ENCODE data around the gene CMSS1.

CMSS1 gene

DNA sequence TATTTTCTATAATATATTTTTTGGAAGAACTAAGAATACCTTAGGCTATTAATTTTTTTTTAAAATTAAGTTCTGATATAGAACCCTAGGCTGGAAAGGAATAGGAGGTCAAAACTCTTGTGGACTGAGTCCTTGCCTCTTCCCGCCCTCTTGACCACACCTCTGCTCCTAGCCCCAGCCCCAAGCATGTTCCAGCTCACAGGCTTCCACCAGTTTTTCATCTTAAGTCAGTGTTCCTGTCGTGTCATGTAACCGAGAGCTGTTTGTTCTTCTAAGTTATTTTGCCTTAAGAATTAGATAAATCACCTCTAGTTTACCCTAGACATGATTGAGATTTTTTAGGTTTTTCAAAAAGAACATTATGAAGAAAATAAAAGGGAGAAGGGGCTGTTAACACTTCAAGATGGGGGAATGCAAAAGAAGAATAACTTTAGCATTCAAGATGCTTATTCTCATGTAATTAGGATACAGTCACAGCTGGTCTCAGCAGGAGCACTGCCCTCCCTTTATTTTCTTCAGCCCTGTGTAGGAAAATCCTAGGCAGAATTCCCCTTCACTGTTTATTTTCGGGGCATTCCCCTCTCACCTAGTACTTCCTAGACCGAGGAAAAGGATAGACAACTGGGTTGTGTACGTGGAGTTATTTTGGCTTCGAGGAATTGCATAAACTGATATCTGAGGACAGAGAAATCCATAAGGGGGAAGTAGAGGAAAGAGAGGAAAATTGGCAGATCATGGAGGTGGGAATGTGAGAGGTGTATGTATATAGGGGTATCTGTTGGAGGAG lies 110.2 kb downstream of the CMSS1 start:
- Histone ChIP-seq H2BK120ac (ENCODE audit: insufficient read depth, low read length, poor library complexity) (no peak overlapping the region), H3K18ac (ENCODE audit: low read length) (no peak overlapping the region), H2BK5ac (ENCODE audit: low read depth, low read length, poor library complexity) (no peak overlapping the region), H3K14ac (ENCODE audit: low read length) (no peak overlapping the region), H3K79me1 (ENCODE audit: low read length) (no peaks in the 10 kb centered on the region), H3K27me3 (ENCODE audit: insufficient read depth, low read length) (no peaks in the 10 kb centered on the region), H2AFZ (ENCODE audit: insufficient read depth, low read length, poor library complexity) (no peak overlapping the region), H3K36me3 (ENCODE audit: control insufficient read depth in 1 of 2, insufficient read depth in 2 of 2, low read length in 2 of 2) (no peaks in the 10 kb centered on the region), H2BK12ac (ENCODE audit: low read length) (no peak overlapping the region), H3K27ac (ENCODE audit: low read depth, low read length) (no peak overlapping the region), H3K9ac (ENCODE audit: low read length) (no peak overlapping the region), H4K91ac (ENCODE audit: low read depth, low read length) (no peak overlapping the region), H2AK5ac (ENCODE audit: low read length) (no peak overlapping the region), H4K8ac (ENCODE audit: low read depth, low read length) (no peak overlapping the region), H3K4me2 (ENCODE audit: low read length) (no peak overlapping the region), H3K4ac (ENCODE audit: low read depth, low read length) (no peak overlapping the region), H3K23ac (ENCODE audit: low read length) (no peak overlapping the region), H3K9me3 (ENCODE audit: insufficient read depth, low read depth, low read length) (no peaks in the 10 kb centered on the region), H4K12ac (ENCODE audit: low read depth, low read length) (no peak overlapping the region), H3K4me3 (ENCODE audit: low read depth, low read length) (no peak overlapping the region), H3K79me2 (ENCODE audit: control insufficient read depth, insufficient read depth, low read length, poor library complexity) (no peaks in the 10 kb centered on the region), H3K4me1 (ENCODE audit: control insufficient read depth in 1 of 2, insufficient read depth in 2 of 2, low read length in 2 of 2) (peaks cover 2% of the 10 kb centered on the region in 2 experiments)
- no peak for DNase-seq
- WGBS (ENCODE audit: extremely low coverage, insufficient coverage, insufficient read length) = no CpG with 5 or more reads among the region's 7 CpGs

DNA sequence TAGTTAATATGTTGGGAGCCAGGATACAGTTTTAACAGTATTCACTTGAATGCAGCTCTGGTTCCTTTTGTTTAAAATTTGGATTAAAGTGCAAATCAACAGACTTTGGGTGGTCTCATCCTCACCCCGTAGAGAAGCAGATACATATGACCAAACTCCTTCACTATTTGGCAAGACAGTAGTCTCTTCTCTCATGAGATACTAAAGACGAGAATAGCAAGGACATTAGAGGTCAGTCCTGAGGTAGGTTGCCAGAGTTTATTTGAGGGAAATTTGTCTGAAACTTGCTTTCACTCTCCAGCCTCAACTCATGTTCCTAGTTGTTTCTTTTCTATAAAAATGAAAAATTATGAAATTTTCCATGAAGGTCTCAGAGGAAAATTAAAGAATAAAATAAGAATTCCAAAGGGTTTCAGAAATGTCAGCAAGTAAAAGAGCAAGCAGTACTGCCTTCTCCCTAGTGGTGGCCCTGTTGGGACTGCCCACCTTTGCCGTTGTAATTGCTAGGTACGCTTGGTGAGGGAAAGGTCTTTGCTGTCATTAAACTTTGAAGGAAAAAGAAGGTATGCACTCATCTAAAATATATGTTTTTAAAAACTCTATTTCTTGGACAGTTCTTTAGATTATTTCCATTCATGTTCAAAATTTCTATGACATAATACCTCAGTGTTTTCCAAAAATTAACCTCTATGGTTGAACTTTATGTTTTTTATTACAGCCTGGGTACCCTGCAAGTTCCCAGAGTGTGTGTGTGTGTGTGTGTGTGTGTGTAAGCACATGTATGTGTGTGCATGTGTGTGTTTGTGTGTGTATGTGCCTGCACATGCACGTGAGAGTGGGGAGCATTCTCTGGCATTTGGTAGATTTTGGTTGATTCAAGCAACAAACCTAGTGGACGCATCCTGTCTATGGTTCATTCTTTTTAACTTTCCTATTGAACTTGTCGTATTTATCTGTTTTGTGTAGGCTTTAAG lies 111.4 kb downstream of the CMSS1 start:
- no peak overlapping the region for H3K4ac ChIP-seq (ENCODE audit: low read depth, low read length)
- no peak overlapping the region for H4K91ac ChIP-seq (ENCODE audit: low read depth, low read length)
- no peak overlapping the region for H3K18ac ChIP-seq (ENCODE audit: low read length)
- H2BK12ac ChIP-seq (ENCODE audit: low read length) = no peak overlapping the region
- no peak overlapping the region for H2BK120ac ChIP-seq (ENCODE audit: insufficient read depth, low read length, poor library complexity)
- H3K79me2 ChIP-seq (ENCODE audit: control insufficient read depth, insufficient read depth, low read length, poor library complexity) = no peaks in the 10 kb centered on the region
- no peak for DNase-seq
- no peak overlapping the region for H4K8ac ChIP-seq (ENCODE audit: low read depth, low read length)
- no peaks in the 10 kb centered on the region for H3K36me3 ChIP-seq (ENCODE audit: control insufficient read depth in 1 of 2, insufficient read depth in 2 of 2, low read length in 2 of 2)
- no peak overlapping the region for H2BK5ac ChIP-seq (ENCODE audit: low read depth, low read length, poor library complexity)
- no peak overlapping the region for H4K12ac ChIP-seq (ENCODE audit: low read depth, low read length)
- peak overlapping the region; percentile 58 for H3K23ac ChIP-seq (ENCODE audit: low read length)
- H3K9me3 ChIP-seq (ENCODE audit: insufficient read depth, low read depth, low read length) = no peaks in the 10 kb centered on the region
- H3K14ac ChIP-seq (ENCODE audit: low read length) = no peak overlapping the region
- no peak overlapping the region for H3K9ac ChIP-seq (ENCODE audit: low read length)
- H2AK5ac ChIP-seq (ENCODE audit: low read length) = no peak overlapping the region
- H3K27me3 ChIP-seq (ENCODE audit: insufficient read depth, low read length) = no peaks in the 10 kb centered on the region
- no peak overlapping the region for H3K27ac ChIP-seq (ENCODE audit: low read depth, low read length)
- H3K4me1 ChIP-seq (ENCODE audit: control insufficient read depth in 1 of 2, insufficient read depth in 2 of 2, low read length in 2 of 2) = peaks cover 2% of the 10 kb centered on the region in 2 experiments
- no peak overlapping the region for H2AFZ ChIP-seq (ENCODE audit: insufficient read depth, low read length, poor library complexity)
- no peaks in the 10 kb centered on the region for H3K79me1 ChIP-seq (ENCODE audit: low read length)
- no peak overlapping the region for H3K4me2 ChIP-seq (ENCODE audit: low read length)
- no peak overlapping the region for H3K4me3 ChIP-seq (ENCODE audit: low read depth, low read length)
- WGBS (ENCODE audit: extremely low coverage, insufficient coverage, insufficient read length) = no CpG with 5 or more reads among the region's 7 CpGs

DNA sequence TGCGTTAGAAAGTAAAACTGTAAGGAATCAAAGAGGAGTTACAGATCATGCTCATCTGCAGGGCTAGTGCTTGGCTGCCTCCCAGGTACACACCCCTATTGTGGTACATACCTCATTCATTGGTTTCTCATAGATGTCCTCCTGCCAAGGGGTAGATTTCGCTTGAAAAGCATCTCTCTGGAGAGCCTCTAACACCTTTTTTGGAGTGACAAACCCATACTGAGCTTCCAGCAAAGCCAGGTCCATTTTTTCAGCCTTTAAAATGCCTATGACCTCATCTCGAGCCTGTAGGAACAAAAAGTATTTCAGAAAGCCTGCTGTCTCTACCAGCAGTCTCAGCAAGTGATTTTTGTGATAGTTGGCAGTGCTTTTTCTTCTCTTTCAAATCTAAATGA lies 112.1 kb downstream of the CMSS1 start:
- Histone ChIP-seq H3K23ac (ENCODE audit: low read length) (no peak overlapping the region), H2BK5ac (ENCODE audit: low read depth, low read length, poor library complexity) (no peak overlapping the region), H3K27ac (ENCODE audit: low read depth, low read length) (peak overlapping the region; percentile 38), H4K8ac (ENCODE audit: low read depth, low read length) (no peak overlapping the region), H3K4me3 (ENCODE audit: low read depth, low read length) (no peak overlapping the region), H3K79me2 (ENCODE audit: control insufficient read depth, insufficient read depth, low read length, poor library complexity) (no peaks in the 10 kb centered on the region), H3K9me3 (ENCODE audit: insufficient read depth, low read depth, low read length) (no peaks in the 10 kb centered on the region), H3K14ac (ENCODE audit: low read length) (no peak overlapping the region), H3K79me1 (ENCODE audit: low read length) (no peaks in the 10 kb centered on the region), H2AFZ (ENCODE audit: insufficient read depth, low read length, poor library complexity) (no peak overlapping the region), H3K27me3 (ENCODE audit: insufficient read depth, low read length) (no peaks in the 10 kb centered on the region), H3K4ac (ENCODE audit: low read depth, low read length) (no peak overlapping the region), H3K36me3 (ENCODE audit: control insufficient read depth in 1 of 2, insufficient read depth in 2 of 2, low read length in 2 of 2) (no peaks in the 10 kb centered on the region), H2BK12ac (ENCODE audit: low read length) (no peak overlapping the region), H3K4me2 (ENCODE audit: low read length) (no peak overlapping the region), H3K9ac (ENCODE audit: low read length) (no peak overlapping the region), H3K18ac (ENCODE audit: low read length) (no peak overlapping the region), H4K12ac (ENCODE audit: low read depth, low read length) (no peak overlapping the region), H2BK120ac (ENCODE audit: insufficient read depth, low read length, poor library complexity) (no peak overlapping the region), H3K4me1 (ENCODE audit: control insufficient read depth in 1 of 2, insufficient read depth in 2 of 2, low read length in 2 of 2) (peaks cover 2% of the 10 kb centered on the region in 2 experiments), H4K91ac (ENCODE audit: low read depth, low read length) (no peak overlapping the region), H2AK5ac (ENCODE audit: low read length) (no peak overlapping the region)
- no CpG with 5 or more reads among the region's 3 CpGs for WGBS (ENCODE audit: extremely low coverage, insufficient coverage, insufficient read length)
- peak in 1 of 2 donors; percentile 70 for DNase-seq

DNA sequence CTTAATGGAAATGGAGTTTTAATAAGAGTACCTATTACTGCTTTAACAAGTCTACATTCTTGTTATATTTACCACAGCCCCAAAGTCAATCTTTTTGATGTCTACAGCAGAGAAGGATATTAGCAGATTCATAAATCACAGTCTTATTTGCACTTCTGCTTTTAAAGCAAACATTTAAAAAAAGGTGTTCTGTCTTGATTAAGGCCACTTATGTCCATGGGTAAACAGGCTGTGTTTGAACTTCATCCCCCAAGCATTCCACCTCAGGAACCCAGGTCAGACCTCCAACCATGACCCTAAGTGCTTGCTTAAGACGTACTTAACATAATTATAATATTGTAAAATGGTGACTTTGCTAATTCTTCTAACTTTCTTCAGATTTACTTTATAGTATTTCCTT lies 113.4 kb downstream of the CMSS1 start:
- WGBS (ENCODE audit: extremely low coverage, insufficient coverage, insufficient read length) = no CpG with 5 or more reads among the region's 1 CpG
- no peak overlapping the region for H4K8ac ChIP-seq (ENCODE audit: low read depth, low read length)

More for the DNA sequence above, 113.4 kb downstream of the CMSS1 start:
- H2AK5ac ChIP-seq (ENCODE audit: low read length) = no peak overlapping the region
- H2BK12ac ChIP-seq (ENCODE audit: low read length) = no peak overlapping the region
- no peak overlapping the region for H3K9ac ChIP-seq (ENCODE audit: low read length)
- no peak overlapping the region for H4K12ac ChIP-seq (ENCODE audit: low read depth, low read length)
- peaks cover 0 to 4% of the 10 kb centered on the region in 2 experiments for H3K4me1 ChIP-seq (ENCODE audit: control insufficient read depth in 1 of 2, insufficient read depth in 2 of 2, low read length in 2 of 2)
- no peak overlapping the region for H2BK5ac ChIP-seq (ENCODE audit: low read depth, low read length, poor library complexity)
- H3K36me3 ChIP-seq (ENCODE audit: control insufficient read depth in 1 of 2, insufficient read depth in 2 of 2, low read length in 2 of 2) = no peaks in the 10 kb centered on the region
- no peak overlapping the region for H2AFZ ChIP-seq (ENCODE audit: insufficient read depth, low read length, poor library complexity)
- H4K91ac ChIP-seq (ENCODE audit: low read depth, low read length) = no peak overlapping the region
- no peak overlapping the region for H3K23ac ChIP-seq (ENCODE audit: low read length)
- H3K4me3 ChIP-seq (ENCODE audit: low read depth, low read length) = no peak overlapping the region
- H3K18ac ChIP-seq (ENCODE audit: low read length) = no peak overlapping the region
- H2BK120ac ChIP-seq (ENCODE audit: insufficient read depth, low read length, poor library complexity) = no peak overlapping the region
- H3K79me1 ChIP-seq (ENCODE audit: low read length) = no peaks in the 10 kb centered on the region
- H3K4me2 ChIP-seq (ENCODE audit: low read length) = no peak overlapping the region
- H3K9me3 ChIP-seq (ENCODE audit: insufficient read depth, low read depth, low read length) = no peaks in the 10 kb centered on the region
- no peak overlapping the region for H3K27ac ChIP-seq (ENCODE audit: low read depth, low read length)
- H3K27me3 ChIP-seq (ENCODE audit: insufficient read depth, low read length) = no peaks in the 10 kb centered on the region
- no peak overlapping the region for H3K14ac ChIP-seq (ENCODE audit: low read length)
- H3K79me2 ChIP-seq (ENCODE audit: control insufficient read depth, insufficient read depth, low read length, poor library complexity) = no peaks in the 10 kb centered on the region
- H3K4ac ChIP-seq (ENCODE audit: low read depth, low read length) = no peak overlapping the region
- DNase-seq = no peak
